Stimulated activated CD8-positive, alpha-beta memory T cell treated with anti-CD3 and anti-CD28 coated beads, Interleukin-12 subunit alpha, Interleukin-12 subunit beta, amount 100 ng/mL, for 4 hours (primary cell): ENCODE results near the gene C13orf46.

ENCODE experiments used
- DNase-seq: peaks from one replicate; pipeline ENCODE4 v3.0.0-alpha.2; 2020; ENCODE audit warnings: low read depth

Gene C13orf46

DNA sequence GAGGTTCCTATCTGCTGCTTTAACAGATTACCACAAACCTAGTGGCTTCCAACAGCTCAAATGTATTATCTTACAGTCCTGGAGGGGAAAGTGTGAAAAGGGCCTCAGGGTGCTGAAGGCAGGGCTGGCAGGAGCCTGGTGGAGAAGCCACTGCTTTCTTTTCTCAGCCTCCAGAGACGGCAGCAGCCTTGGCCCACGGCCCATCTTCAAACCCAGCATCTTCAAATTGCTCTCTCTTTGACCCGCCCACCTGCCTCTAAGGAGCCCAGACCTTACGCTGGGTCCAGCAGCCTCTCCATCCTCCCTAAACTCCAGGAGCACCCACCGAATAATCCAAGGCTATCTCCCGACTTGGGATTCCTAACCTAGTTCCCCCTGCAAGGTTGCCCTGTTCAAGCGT, 35.6 kb downstream of the C13orf46 start:
- no peak for DNase-seq

- no peak for DNase-seq
These were observed 36.2 kb downstream of the C13orf46 start for GRCh38 chr13:113937527-113938180.

DNA sequence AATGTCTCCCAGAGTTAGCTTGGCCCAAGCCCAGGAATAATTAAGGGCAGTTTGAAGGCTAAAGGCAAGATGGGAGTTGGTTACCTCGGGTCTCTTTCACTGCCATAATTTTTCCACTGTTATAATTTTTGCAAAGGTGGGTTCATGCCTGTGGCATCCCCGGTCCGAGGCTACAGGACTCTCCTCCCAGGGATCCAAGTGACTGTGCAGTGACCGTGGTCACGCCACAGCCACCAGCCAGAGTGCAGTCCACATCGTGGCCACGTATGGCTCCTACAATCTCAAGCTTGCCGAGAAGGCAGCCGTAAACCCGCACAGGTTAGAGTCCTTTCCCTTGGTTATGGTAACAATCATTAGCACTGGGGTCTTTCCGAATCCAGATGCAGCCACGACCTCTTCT, 36.8 kb downstream of the C13orf46 start:
- no peak for DNase-seq

DNA sequence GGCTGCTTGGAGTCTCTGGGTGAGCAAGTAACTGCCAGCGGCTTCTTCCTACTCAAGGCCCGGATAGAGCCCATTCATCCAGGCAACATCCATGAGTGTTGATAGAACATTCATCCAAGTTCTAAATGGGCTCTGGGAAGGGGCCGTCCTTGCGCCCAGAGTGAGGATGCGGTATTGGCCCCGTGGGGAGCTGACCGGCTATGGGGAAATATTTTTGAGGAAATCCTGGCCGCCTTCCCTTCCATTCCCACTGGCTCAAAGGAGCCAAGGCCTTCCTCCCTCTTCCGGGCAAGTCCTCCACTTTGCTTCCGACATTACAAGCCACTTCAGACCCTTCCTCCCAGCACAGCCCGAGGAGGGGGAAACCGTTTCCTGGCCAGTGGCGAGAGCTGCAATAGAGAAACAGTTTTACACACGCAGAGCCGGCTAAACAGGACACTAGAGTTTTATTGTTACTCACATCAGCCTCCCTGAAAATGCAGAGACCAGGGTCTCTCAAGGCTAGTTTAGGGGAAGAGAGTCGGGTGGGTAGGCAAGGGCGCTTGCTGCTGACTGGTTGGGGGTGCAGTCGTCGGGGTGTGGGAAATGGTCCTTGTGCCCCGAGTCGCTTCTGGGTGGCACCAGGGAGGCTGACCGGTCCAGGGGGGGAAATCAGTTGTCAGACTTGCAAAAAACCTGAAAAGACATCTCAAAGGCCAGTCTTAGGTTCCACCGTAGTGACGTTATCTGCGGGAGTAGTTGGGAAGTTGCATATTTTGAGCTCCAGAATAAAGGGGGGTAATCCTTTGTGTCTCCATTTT, 37.5 kb downstream of the C13orf46 start:
- DNase-seq: no peak

GRCh38 chr13:113935001-113935844, 38.7 kb downstream of the C13orf46 start:
- no peak for DNase-seq

- no peak for DNase-seq
These were observed 39.3 kb downstream of the C13orf46 start for GRCh38 chr13:113934576-113934975.

DNA sequence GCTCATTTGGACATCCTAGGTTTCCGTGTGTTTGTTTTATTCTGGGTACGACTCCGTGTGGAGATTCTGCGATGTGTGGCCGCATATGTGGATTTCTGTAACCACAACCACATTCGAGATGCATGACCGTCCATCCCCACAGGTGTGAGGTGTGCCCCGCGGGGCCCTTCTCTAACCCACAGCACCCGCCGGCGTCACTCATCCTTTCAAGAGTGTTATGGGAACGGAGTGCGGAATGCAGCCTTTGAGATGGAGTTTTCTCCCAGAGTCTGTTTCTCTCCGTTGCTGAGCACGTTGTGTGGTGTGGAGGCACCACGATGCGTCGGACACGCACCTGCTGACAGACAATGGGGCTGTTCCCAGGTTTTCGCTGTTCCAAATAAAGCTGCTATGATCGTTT, 40.0 kb downstream of the C13orf46 start:
- no peak for DNase-seq

GRCh38 chr13:113931841-113932459, 41.9 kb downstream of the C13orf46 start:
- DNase-seq: no peak

DNA sequence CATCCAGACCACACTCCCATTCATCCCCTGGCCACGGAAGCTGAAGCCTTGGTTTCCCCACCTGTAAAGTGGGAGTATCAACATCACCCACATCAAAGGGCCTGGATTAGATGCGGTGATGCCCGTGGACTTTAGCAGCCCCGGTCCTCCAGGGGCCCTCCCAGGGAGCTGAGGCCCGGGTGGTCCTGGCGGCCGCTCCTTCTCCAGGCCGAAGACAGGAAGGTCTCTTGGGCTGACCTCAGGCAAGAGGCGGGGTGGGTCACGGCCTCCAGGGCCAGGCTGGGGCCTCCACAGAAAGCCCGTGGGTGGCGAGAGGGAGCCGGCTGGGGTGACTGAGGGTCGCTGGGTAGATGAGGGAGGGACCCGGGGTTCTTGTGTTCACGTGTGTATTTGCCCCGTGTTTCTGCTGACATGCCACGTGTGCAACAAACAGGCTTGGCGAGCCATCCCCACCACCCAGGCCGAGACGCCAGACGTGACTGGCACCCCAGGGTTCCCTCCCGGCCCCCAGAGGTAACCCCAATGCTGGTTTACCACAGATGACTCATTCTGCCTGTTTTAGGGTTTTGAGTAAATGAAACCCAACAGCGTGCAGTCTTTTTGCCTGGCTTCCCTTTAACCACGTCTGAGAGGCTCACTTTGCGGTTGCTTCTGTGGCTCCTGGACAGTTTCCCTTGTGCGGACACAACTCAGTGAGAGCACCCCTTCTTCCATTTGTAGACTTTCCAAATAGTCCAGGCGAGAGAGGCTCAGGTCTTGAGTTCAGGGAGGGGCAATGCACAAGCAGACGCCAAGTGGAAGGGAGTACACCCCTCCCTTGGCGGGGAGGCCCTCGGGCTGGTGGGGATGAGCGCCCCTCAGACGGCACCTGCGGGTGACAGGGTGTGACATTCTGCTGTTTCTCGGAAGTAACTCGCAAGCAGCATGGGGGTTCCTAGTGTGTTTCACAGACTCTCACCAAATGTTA, 42.9 kb downstream of the C13orf46 start:
- peak; percentile 47 for DNase-seq

DNA sequence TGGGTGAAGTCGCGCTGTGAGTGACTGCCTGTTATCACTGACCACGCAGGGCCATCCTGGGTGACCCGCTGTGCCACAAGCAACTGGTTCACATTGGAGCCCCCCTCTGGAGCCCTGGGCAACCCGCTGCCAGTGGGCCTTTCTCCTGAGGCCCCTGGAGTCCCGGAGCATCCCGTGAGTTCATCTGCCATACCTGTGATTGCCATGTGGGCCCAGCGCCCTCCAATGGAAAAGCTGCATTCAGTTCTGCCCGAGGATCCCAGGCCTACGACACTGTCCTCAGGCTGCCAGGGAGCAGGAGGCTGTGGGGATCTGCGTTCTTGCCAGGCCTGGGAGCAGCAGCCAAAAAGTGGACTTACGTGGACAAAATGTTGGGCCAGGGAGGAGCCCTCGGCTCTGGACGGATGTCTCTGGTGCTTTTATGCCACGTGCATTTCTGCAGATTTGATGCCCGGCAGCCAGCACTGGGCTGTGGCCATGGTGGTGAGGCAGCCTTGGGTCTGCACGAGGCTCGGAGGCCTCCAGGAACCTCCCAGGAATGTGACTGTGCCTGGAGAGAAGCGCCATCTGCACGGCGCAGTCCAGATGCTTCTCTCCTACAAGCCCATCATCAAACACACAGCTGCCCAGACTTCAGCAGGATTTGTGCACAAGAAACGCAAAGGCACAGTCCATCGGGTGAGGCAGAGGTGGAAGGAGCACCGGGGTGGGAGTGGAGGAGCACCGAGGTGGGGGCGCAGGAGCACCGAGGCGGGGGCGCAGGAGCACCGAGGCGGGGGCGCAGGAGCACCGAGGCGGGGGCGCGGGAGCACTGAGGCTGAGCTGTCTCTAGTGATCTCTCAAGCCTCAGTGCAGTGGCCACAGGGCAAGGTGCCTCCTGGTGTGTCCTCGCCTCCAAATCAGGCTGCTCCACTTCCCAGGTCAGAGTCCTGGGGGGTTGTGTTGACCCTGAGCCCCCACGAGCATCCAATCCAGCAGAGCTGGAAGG, 44.0 kb downstream of the C13orf46 start:
- DNase-seq: no peak

DNA sequence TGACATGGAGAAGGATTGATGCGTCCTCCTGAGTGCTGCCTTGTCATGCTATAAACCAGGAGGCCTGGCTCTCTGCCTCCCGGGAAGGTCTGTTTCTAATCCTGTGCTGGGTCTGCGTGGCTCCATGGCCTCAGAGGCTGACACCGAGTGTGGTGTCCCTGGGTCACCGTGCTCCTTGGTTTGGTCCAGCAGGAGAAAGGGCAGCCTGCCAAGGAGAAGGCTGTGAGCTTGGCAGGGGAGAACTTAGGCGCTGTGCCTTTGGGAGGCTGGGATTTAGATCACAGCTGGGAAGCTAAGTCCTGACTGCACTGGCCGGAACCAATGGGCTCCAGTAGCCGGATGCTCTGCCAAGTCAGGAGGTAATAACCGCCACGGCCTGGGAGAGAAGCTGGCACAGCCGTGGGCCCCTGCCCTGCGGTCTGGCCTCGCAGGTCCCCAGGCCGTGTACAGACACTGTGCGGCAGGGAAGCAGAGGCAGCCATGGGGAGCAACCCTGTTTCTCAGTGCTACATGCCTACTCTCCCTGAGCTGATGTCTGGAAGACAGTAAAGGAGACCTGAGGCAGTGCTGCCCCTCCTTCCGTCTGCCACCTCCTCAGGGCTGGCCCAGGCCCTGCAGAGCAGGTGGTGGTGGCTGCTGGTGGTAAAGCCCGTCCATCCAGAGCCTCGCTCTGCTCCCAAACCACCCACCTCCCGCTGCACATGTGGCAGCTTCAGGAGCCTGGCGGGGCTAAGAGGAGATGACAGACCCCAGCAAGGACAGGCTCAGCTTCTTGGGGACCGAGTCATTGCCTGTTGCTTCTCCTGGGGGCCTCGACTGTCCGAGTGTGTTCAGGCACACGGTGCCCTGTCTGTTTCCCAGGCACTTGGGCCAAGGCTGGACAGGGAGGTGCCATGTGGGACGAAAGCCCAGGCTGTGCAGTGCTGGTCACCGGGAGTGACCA, 44.9 kb downstream of the C13orf46 start:
- DNase-seq: no peak

GRCh38 chr13:113927661-113928581, 46.0 kb downstream of the C13orf46 start:
- no peak for DNase-seq

DNA sequence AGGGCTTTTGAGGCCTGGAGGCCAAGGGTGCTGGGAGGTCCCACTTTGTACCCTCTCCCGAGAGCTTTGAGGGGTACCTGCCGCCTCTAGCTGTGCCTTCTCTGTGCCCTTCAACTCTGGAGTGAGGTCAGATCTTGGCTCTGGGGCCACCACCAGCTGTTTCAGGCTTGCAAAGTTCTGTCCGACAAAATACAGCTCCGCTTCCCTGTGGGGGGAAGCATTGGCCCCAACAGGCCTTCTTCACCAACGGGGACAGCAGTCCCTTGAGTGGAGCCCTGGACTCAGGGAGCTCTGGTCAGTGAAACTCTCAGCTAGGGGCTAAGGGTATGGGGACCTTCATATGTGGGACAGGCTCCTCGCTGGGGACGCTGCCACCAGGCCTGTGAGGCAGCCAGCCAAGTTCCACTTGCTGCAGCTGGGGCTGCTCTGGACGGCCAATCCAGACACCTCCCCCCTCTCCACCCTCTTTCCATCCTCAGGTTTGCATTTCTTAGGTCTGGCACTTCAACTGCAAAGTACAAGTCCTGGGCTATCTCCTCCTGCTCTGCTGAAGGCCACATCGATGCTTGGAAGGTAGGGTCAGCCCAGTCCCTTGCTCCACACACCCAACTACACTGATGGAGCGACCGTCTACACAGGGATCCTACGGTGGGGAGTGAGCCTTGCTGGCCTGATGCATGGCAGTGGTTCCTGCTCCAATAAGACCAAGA, 46.8 kb downstream of the C13orf46 start:
- no peak for DNase-seq

DNA sequence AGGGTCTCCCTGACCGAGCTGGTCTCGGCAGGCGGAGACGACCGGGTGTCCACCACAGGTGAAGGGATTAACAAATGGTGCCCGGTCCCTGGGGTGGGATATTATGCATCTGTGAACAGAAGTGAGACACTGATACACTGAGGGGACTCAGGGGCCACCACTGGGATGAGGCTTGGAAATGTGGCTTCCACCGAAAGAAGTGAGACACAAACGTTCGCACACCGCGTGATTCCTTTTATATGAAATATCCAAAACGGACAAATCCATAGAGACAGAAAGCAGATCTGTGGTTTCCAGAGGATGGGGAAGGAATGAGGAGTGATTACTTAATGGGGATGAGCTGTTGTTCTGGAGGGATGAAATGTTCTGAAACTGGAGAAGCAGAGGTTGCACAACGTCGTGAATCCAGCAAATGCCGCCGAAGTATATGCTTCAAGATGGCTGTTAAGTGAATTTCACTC, 47.5 kb downstream of the C13orf46 start:
- DNase-seq: no peak

- no peak for DNase-seq
These were observed 49.5 kb downstream of the C13orf46 start for GRCh38 chr13:113924184-113924901.
